ENCODE data around the gene DSG3. TPM values are rescaled to one million over a fixed set of nuclear protein-coding genes. Genes with fewer than 3 reads are reported as not detected.

The DSG3 gene
- total and polyA plus RNA-seq, 2 of the 8 experiments (the other 6 are each of a cell fraction or from before 2014, with no cell fraction given) = 0.03 to 0.07 TPM

DNA sequence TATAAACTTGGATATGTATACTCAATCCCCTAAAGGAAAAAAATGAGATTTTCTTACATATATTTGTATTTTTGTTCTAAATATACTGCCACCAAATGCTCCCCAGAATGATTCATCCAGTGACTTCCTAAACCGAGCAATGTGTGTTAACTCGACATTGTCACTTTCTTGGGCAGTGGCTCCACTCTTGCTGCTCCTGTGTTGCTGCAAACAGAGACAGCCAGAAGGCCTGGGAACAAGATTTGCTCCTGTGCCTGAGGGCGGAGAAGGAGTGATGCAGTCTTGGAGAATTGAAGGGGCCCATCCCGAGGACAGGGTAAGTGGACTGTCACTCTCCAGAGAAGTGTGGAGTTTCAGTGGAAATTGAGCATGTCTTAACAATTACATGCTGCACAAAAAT is 38.3 kb upstream of the DSG3 start:
- ChIA-PET CTCF (ENCODE audit: partially characterized antibody) (interaction anchor here (1.7 to 2.4 kb wide), 2 partner anchors 15 to 168 kb away, joined by 6 to 12 read pairs; no protein-coding TSS in a partner anchor), POLR2A (ENCODE audit: partially characterized antibody) (no interaction called here)
- Histone ChIP-seq H4K5ac (ENCODE audit: insufficient read length, low read depth, low read length) (no peak overlapping the region), H3K4ac (replicated peaks; ENCODE audit: insufficient read length, low read depth, low read length) (no peak overlapping the region), H3K23ac (ENCODE audit: insufficient read length) (no peak overlapping the region), H3K27me3 (replicated peaks in 1 of 4; ENCODE audit: control insufficient read depth in 3 of 4, extremely low read depth in 1 of 4, insufficient read depth in 3 of 4, low read length in 3 of 4) (no peaks in the 10 kb centered on the region), H3K4me2 (ENCODE audit: insufficient read depth in 1 of 2, low read depth in 2 of 2, low read length in 2 of 2) (no peak overlapping the region), H2AFZ (ENCODE audit: low read length) (no peak overlapping the region), H2AK5ac (ENCODE audit: low read depth, low read length) (no peak overlapping the region), H4K91ac (replicated peaks; ENCODE audit: insufficient read length, low read length) (no peak overlapping the region), H3K4me3 (ENCODE audit: extremely low read depth in 1 of 4, insufficient read depth in 2 of 4, low read depth in 3 of 4, low read length in 4 of 4) (no peak overlapping the region), H3K79me2 (ENCODE audit: control insufficient read depth in 1 of 2, insufficient read depth in 2 of 2, low read length in 2 of 2) (no peaks in the 10 kb centered on the region), H3K36me3 (ENCODE audit: control insufficient read depth in 2 of 4, insufficient read depth in 4 of 4, low read length in 3 of 4) (no peaks in the 10 kb centered on the region), H3K27ac (ENCODE audit: low read depth, low read length) (no peak overlapping the region), H3K9me3 (ENCODE audit: insufficient read depth in 2 of 2, low read depth in 1 of 2, low read length in 1 of 2) (no peaks in the 10 kb centered on the region), H3K18ac (ENCODE audit: extremely low read depth, low read length) (no peak overlapping the region), H2BK15ac (ENCODE audit: low read length) (no peak overlapping the region), H3K23me2 (ENCODE audit: low read depth, low read length) (no peaks in the 10 kb centered on the region), H3K9ac (replicated peaks in 1 of 4; ENCODE audit: extremely low read depth in 1 of 4, low read depth in 3 of 4, low read length in 3 of 4) (no peak overlapping the region), H2BK5ac (ENCODE audit: low read depth, low read length) (no peak overlapping the region), H3K14ac (ENCODE audit: insufficient read length) (no peak overlapping the region), H2BK120ac (replicated peaks; ENCODE audit: low read depth, low read length) (no peak overlapping the region), H3K56ac (replicated peaks; ENCODE audit: insufficient read length, low read depth, low read length) (no peak overlapping the region), H3K79me1 (ENCODE audit: low read depth, low read length) (no peaks in the 10 kb centered on the region), H3K4me1 (replicated peaks in 1 of 4; ENCODE audit: control insufficient read depth in 3 of 4, insufficient read depth in 4 of 4, low read length in 3 of 4) (no peaks in the 10 kb centered on the region), H2BK20ac (ENCODE audit: low read length) (no peak overlapping the region), H2BK12ac (ENCODE audit: low read depth, low read length) (no peak overlapping the region), H4K20me1 (replicated peaks in 1 of 2; ENCODE audit: control insufficient read depth in 1 of 2, insufficient read depth in 2 of 2, low read length in 2 of 2) (no peaks in the 10 kb centered on the region), H4K8ac (ENCODE audit: extremely low read depth, insufficient read depth, low read length) (no peak overlapping the region)
- FAIRE-seq = no peak
- TF ChIP-seq, protein P1, sequence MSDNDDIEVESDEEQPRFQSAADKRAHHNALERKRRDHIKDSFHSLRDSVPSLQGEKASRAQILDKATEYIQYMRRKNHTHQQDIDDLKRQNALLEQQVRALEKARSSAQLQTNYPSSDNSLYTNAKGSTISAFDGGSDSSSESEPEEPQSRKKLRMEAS (IDR thresholded peaks at IDR 0.05) = no peak
- TF ChIP-seq TEAD4 (IDR thresholded peaks at IDR 0.05; ENCODE audit: low read depth, low read length) (no peak), SP2 (IDR thresholded peaks at IDR 0.05; ENCODE audit: low read length) (no peak), NANOG (IDR thresholded peaks at IDR 0.05; ENCODE audit: insufficient read depth, low read depth, low read length, poor library complexity, severe bottlenecking) (no peak), CEBPB (IDR thresholded peaks at IDR 0.05; ENCODE audit: low read depth, low read length) (no peak), EGR1 (IDR thresholded peaks at IDR 0.05; ENCODE audit: borderline replicate concordance, low read depth, low read length) (no peak), GTF2F1 (IDR thresholded peaks at IDR 0.05; ENCODE audit: borderline replicate concordance, low read depth, low read length) (no peak), CREB1 (IDR thresholded peaks at IDR 0.05) (no peak), SIRT6 (IDR thresholded peaks at IDR 0.05; ENCODE audit: low read length) (no peak), JUN (IDR thresholded peaks at IDR 0.05; ENCODE audit: low read depth, low read length) (no peak), BACH1 (IDR thresholded peaks at IDR 0.05; ENCODE audit: low read length) (no peak), JUND (IDR thresholded peaks at IDR 0.05; ENCODE audit: low read length) (no peak), RAD21 (IDR thresholded peaks at IDR 0.05 in 1 of 2, conservative IDR thresholded peaks at IDR 0.05 in 1 of 2; ENCODE audit: low read depth in 2 of 2, low read length in 2 of 2) (no peak)
- TF ChIP-seq, protein P2, sequence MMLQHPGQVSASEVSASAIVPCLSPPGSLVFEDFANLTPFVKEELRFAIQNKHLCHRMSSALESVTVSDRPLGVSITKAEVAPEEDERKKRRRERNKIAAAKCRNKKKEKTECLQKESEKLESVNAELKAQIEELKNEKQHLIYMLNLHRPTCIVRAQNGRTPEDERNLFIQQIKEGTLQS (IDR thresholded peaks at IDR 0.05; ENCODE audit: insufficient read depth, low read depth, low read length) = no peak
- WGBS, 2 experiments (ENCODE audit: extremely low coverage in 1 of 2, insufficient coverage in 1 of 2, insufficient read length in 1 of 2, insufficient replicate concordance in 2 of 2, low coverage in 1 of 2, low lambda C conversion rate in 2 of 2, missing lambda C conversion rate in 1 of 2) = 87% methylated on average over 4 of the region's 4 CpGs; no CpG with 5 or more reads in 1 of the 2 experiments
- DNase-seq (ENCODE audit: low read depth in 1 of 2, low spot score in 2 of 2) = no peak

Data from H1 (cell line).